ENCODE data around the gene PPM1H. TPM values are rescaled to one million over a fixed set of nuclear protein-coding genes. Genes with fewer than 3 reads are reported as not detected.

PPM1H gene
- total and polyA plus RNA-seq, 8 donors = 0.29 to 12.5 (median 3.7) TPM

DNA sequence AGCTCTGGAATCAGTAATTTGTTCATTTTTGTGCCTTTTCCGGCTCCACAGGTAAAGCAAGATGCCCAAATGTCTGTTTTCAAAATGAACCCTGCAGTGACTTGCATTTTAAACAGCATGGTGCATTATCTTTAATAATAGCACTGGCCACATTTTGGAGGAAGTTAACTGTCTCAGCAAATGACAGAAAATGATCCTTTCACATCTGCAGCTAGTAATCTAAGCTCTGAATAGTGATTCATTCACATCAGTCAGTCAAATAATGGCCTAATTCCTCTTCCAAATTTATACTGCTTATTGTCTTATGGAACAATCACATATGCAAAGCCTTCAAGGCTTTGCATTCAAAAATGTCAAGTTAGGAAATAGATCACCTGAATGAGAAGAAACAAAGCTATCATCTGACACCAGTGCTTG is 75.6 kb downstream of the PPM1H start:
- TF ChIP-seq EP300 (IDR thresholded peaks at IDR 0.05) = no peak
- Histone ChIP-seq H3K9me3 (no peaks in the 10 kb centered on the region), H3K4me1 (peaks cover 0 to 13% (median 4%) of the 10 kb centered on the region in 4 donors), H3K36me3 (no peaks in the 10 kb centered on the region), H3K27ac (no peak overlapping the region), H3K4me3 (no peak overlapping the region), H3K27me3 (no peaks in the 10 kb centered on the region)
- intact Hi-C loops (cut with DNase I; ENCODE audit: low total_unique reads) = no loop called here
- WGBS, 5 donors = 81 to 95% (median 93%) methylated on average over 1 of the region's 1 CpG
- no peak for DNase-seq

DNA sequence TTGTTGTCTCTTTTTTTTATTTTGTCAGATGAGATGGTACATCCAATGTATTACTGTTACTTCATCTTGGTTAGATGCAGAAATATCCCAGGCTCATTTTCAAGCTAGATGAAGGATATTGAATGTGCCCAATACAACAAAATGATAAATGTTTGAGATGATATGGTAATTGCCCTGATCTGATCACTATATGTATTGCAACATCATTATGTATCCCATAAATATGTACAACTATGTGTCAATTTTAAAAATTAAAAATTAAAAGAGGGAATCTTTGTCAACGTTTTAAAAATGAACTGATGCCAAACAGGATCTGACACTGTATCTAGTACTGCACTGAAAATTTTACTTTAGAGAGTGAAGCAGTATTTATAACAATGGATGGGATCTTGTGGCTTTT is 78.5 kb downstream of the PPM1H start:
- no peak overlapping the region for H3K27ac ChIP-seq
- H3K27me3 ChIP-seq = no peaks in the 10 kb centered on the region
- TF ChIP-seq EP300 (IDR thresholded peaks at IDR 0.05) (no peak), POLR2AphosphoS5 (IDR thresholded peaks at IDR 0.05) (no peak), POLR2A (IDR thresholded peaks at IDR 0.05) (no peak)
- TF ChIP-seq, protein P1, sequence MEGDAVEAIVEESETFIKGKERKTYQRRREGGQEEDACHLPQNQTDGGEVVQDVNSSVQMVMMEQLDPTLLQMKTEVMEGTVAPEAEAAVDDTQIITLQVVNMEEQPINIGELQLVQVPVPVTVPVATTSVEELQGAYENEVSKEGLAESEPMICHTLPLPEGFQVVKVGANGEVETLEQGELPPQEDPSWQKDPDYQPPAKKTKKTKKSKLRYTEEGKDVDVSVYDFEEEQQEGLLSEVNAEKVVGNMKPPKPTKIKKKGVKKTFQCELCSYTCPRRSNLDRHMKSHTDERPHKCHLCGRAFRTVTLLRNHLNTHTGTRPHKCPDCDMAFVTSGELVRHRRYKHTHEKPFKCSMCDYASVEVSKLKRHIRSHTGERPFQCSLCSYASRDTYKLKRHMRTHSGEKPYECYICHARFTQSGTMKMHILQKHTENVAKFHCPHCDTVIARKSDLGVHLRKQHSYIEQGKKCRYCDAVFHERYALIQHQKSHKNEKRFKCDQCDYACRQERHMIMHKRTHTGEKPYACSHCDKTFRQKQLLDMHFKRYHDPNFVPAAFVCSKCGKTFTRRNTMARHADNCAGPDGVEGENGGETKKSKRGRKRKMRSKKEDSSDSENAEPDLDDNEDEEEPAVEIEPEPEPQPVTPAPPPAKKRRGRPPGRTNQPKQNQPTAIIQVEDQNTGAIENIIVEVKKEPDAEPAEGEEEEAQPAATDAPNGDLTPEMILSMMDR (IDR thresholded peaks at IDR 0.05) = no peak
- H3K4me1 ChIP-seq = peaks cover 0 to 13% (median 3%) of the 10 kb centered on the region in 4 donors
- no peak for DNase-seq
- no peak overlapping the region for H3K4me3 ChIP-seq
- H3K9me3 ChIP-seq = no peaks in the 10 kb centered on the region
- intact Hi-C loops (cut with DNase I; ENCODE audit: low total_unique reads) = no loop called here
- no peaks in the 10 kb centered on the region for H3K36me3 ChIP-seq
- WGBS, 5 donors = 66 to 85% (median 76%) methylated on average over 1 of the region's 1 CpG

DNA sequence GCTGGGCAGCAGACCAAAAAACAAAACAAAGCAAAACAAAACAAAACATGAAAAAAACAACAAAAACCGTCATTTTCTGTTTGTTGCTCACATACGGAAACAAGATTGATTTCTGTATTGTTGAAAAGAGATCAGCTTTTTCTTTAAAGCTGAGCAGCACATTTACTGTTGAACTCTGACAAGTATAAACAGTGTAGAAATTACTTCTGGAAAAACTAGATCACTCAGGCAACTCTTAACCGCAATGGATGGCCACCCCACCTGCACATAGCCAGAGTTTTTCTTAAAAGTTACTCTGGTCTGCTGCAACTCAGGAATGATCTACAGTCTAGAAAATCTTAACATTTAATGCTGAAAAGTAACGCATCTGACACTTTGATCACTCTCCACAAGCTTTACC is 80.9 kb downstream of the PPM1H start:
- H3K9me3 ChIP-seq = no peaks in the 10 kb centered on the region
- no peaks in the 10 kb centered on the region for H3K36me3 ChIP-seq
- no peak for TF ChIP-seq POLR2A (IDR thresholded peaks at IDR 0.05)
- TF ChIP-seq POLR2AphosphoS5 (IDR thresholded peaks at IDR 0.05) = no peak
- TF ChIP-seq, protein P1 (IDR thresholded peaks at IDR 0.05) = no peak
- no peak for TF ChIP-seq EP300 (IDR thresholded peaks at IDR 0.05)
- H3K27ac ChIP-seq = no peak overlapping the region
- 36 to 49% (median 43%) methylated on average over 4 of the region's 4 CpGs for WGBS, 5 donors
- intact Hi-C loops (cut with DNase I; ENCODE audit: low total_unique reads) = no loop called here
- no peak overlapping the region for H3K4me3 ChIP-seq
- H3K4me1 ChIP-seq = peaks cover 0 to 6% (median 3%) of the 10 kb centered on the region in 4 donors
- DNase-seq = no peak
- H3K27me3 ChIP-seq = no peaks in the 10 kb centered on the region

DNA sequence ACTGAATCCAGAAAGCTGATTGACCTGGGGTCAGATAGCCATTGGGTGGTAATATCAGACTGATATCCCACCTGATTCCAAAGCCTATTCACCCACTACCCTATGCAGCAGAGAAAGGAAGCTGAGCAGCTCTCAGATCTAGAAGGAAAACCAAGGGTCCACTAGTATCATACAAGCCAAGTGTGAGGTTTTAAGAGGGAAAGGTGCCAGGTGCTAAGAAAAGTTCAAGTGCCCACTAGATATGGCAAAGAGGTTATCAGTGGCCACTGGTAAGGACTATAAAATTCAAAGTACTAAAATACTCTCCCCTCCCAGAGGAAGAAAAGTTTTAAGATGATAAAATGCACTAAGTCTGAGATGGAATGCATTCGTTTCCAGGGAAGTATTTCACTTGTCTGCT is 85.6 kb downstream of the PPM1H start:
- TF ChIP-seq EP300 (IDR thresholded peaks at IDR 0.05) (no peak), POLR2AphosphoS5 (IDR thresholded peaks at IDR 0.05) (no peak), POLR2A (IDR thresholded peaks at IDR 0.05) (no peak)
- TF ChIP-seq, protein P1 (IDR thresholded peaks at IDR 0.05) = no peak
- peaks cover 0 to 17% (median 5%) of the 10 kb centered on the region in 4 donors for H3K4me1 ChIP-seq

DNA sequence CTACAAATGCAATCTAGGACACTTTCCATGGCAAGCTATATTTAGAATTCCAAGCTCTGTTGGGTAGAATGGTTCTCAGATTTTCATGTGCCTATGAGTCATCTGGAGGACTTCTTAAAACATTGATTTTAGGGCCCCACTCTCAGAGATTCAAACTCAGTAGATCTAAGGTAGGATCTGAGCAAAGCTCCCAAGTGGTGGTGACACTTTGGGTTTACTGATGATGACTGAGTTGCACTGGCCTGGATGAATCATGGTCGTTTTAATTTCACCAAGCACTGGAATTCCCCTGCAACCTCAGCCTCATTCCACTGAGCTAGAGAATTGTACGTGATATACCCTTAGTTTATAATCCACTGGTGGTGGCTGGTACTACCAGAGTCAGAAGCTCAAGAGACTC is 86.5 kb downstream of the PPM1H start:
- no peaks in the 10 kb centered on the region for H3K9me3 ChIP-seq
- 43 to 64% (median 53%) methylated on average over 2 of the region's 2 CpGs for WGBS, 5 donors
- H3K36me3 ChIP-seq = no peaks in the 10 kb centered on the region
- H3K27ac ChIP-seq = no peak overlapping the region
- intact Hi-C loops (cut with DNase I; ENCODE audit: low total_unique reads) = no loop called here
- peaks cover 0 to 21% (median 14%) of the 10 kb centered on the region in 4 donors for H3K4me1 ChIP-seq
- no peak overlapping the region for H3K4me3 ChIP-seq
- no peaks in the 10 kb centered on the region for H3K27me3 ChIP-seq
- TF ChIP-seq POLR2AphosphoS5 (IDR thresholded peaks at IDR 0.05) = no peak
- no peak for TF ChIP-seq POLR2A (IDR thresholded peaks at IDR 0.05)
- TF ChIP-seq EP300 (IDR thresholded peaks at IDR 0.05) = no peak
- TF ChIP-seq, protein P1 (IDR thresholded peaks at IDR 0.05) = no peak
- DNase-seq = no peak

More for the DNA sequence above, 85.6 kb downstream of the PPM1H start:
- no peak overlapping the region for H3K4me3 ChIP-seq
- no peak for DNase-seq
- intact Hi-C loops (cut with DNase I; ENCODE audit: low total_unique reads) = no loop called here
- H3K27me3 ChIP-seq = no peaks in the 10 kb centered on the region
- 18 to 47% (median 28%) methylated on average over 1 of the region's 1 CpG for whole genome bisulfite sequencing, 5 donors
- no peaks in the 10 kb centered on the region for H3K36me3 ChIP-seq
- H3K9me3 ChIP-seq = no peaks in the 10 kb centered on the region
- H3K27ac ChIP-seq = no peak overlapping the region

Measured in stomach (tissue), 9 donors.